Loucy (cell line): ENCODE data around the gene TTC7B.

ENCODE experiments used
- H2AFZ ChIP-seq: fragments of 200-600 bp; sonication (generic); 2 replicates; pipeline ENCODE4 v1.6.0; 2016; ENCODE audit warnings: antibody characterized with exemption, mild to moderate bottlenecking, low read length, moderate library complexity
- H3F3A ChIP-seq: fragments of 200-600 bp; 2 replicates; pipeline ENCODE4 v1.6.0; 2016; ENCODE audit warnings: antibody characterized with exemption, low read depth, mild to moderate bottlenecking
- H3K27me3 ChIP-seq: fragments of 200-600 bp; sonication (generic); 2 replicates; pipeline ENCODE4 v1.6.1; 2014; ENCODE audit warnings: low read length, mild to moderate bottlenecking; ENCODE audit not compliant: insufficient read depth, poor library complexity, severe bottlenecking
- H3K36me3 ChIP-seq: fragments of 200-600 bp; sonication (generic); 2 replicates; pipeline ENCODE4 v1.6.1; 2016; ENCODE audit warnings: low read length; ENCODE audit not compliant: insufficient read depth
- H3K4me1 ChIP-seq: fragments of 200-600 bp; sonication (generic); 2 replicates; pipeline ENCODE4 v1.5.1; 2014; ENCODE audit warnings: low read length, mild to moderate bottlenecking; ENCODE audit not compliant: insufficient read depth, poor library complexity, severe bottlenecking
- H3K4me2 ChIP-seq: fragments of 200-600 bp; sonication (generic); 2 replicates; pipeline ENCODE4 v1.6.0; 2014; ENCODE audit warnings: antibody characterized with exemption, low read length, low read depth, mild to moderate bottlenecking; ENCODE audit not compliant: poor library complexity, severe bottlenecking
- H3K4me3 ChIP-seq: fragments of 200-600 bp; sonication (generic); 2 replicates; pipeline ENCODE4 v1.5.1; 2014; ENCODE audit warnings: low read length, mild to moderate bottlenecking, mixed read lengths; ENCODE audit not compliant: poor library complexity, severe bottlenecking
- H3K79me2 ChIP-seq: fragments of 200-600 bp; sonication (generic); 2 replicates; pipeline ENCODE4 v1.6.1; 2014; ENCODE audit warnings: low read length; ENCODE audit not compliant: insufficient read depth
- H3K9ac ChIP-seq: fragments of 200-600 bp; sonication (generic); 2 replicates; pipeline ENCODE4 v1.6.0; 2014; ENCODE audit warnings: mild to moderate bottlenecking, low read depth, low read length, moderate library complexity; ENCODE audit not compliant: poor library complexity, severe bottlenecking
- H3K9me2 ChIP-seq: fragments of 200-600 bp; sonication (generic); replicated peaks from 2 replicates; pipeline ENCODE4 v1.6.1; 2016; ENCODE audit warnings: low read depth, low read length, mixed read lengths
- H3K9me3 ChIP-seq: fragments of 200-600 bp; sonication (generic); 2 replicates; pipeline ENCODE4 v1.6.1; 2014; ENCODE audit warnings: mild to moderate bottlenecking, antibody characterized with exemption, low read length, low read depth; ENCODE audit not compliant: insufficient read depth
- H4K20me1 ChIP-seq: fragments of 200-600 bp; sonication (generic); 2 replicates; pipeline ENCODE4 v1.6.0; 2014; ENCODE audit warnings: antibody characterized with exemption, low read length, mild to moderate bottlenecking; ENCODE audit not compliant: insufficient read depth, poor library complexity, severe bottlenecking
- CTCF ChIP-seq: fragments of 200-600 bp; sonication (generic); conservative IDR thresholded peaks from 2 replicates; pipeline ENCODE4 v1.5.1; 2014; ENCODE audit warnings: mild to moderate bottlenecking, antibody characterized with exemption, low read length
- EZH2phosphoT487 ChIP-seq: fragments of 200-600 bp; IDR thresholded peaks from 2 replicates; pipeline ENCODE4 v1.6.1; 2018; ENCODE audit warnings: antibody characterized with exemption, mild to moderate bottlenecking, moderate library complexity, borderline replicate concordance

Gene TTC7B

GRCh38 chr14:90536092-90536491 lies 280.1 kb downstream of the TTC7B start:
- Histone ChIP-seq H3K4me1 (peaks cover 8% of the 10 kb centered on the region), H3K79me2 (no peaks in the 10 kb centered on the region)

GRCh38 chr14:90535556-90536090 lies 280.6 kb downstream of the TTC7B start:
- H3F3A ChIP-seq = no peaks in the 10 kb centered on the region
- H3K4me3 ChIP-seq = no peak overlapping the region
- TF ChIP-seq CTCF (no peak), EZH2phosphoT487 (no peak)
- H3K9me2 ChIP-seq = no peaks in the 10 kb centered on the region
- H3K4me1 ChIP-seq = peaks cover 8% of the 10 kb centered on the region
- no peaks in the 10 kb centered on the region for H4K20me1 ChIP-seq
- no peaks in the 10 kb centered on the region for H3K9me3 ChIP-seq
- H3K27me3 ChIP-seq = no peaks in the 10 kb centered on the region
- peaks cover 3% of the 10 kb centered on the region; the same call in 1 of the 2 replicates for H3K36me3 ChIP-seq
- H2AFZ ChIP-seq = no peak overlapping the region
- H3K4me2 ChIP-seq = no peak overlapping the region
- H3K79me2 ChIP-seq = no peaks in the 10 kb centered on the region
- no peak overlapping the region for H3K9ac ChIP-seq

More at GRCh38 chr14:90536092-90536491, 280.1 kb downstream of the TTC7B start:
- no peaks in the 10 kb centered on the region for H4K20me1 ChIP-seq
- H3K4me3 ChIP-seq = no peak overlapping the region
- H2AFZ ChIP-seq = no peak overlapping the region
- no peaks in the 10 kb centered on the region for H3F3A ChIP-seq
- H3K4me2 ChIP-seq = no peak overlapping the region
- no peaks in the 10 kb centered on the region for H3K9me3 ChIP-seq
- no peaks in the 10 kb centered on the region for H3K9me2 ChIP-seq
- peaks cover 3% of the 10 kb centered on the region; the same call in 1 of the 2 replicates for H3K36me3 ChIP-seq
- no peak overlapping the region for H3K9ac ChIP-seq
- TF ChIP-seq CTCF = no peak
- no peak for TF ChIP-seq EZH2phosphoT487
- H3K27me3 ChIP-seq = no peaks in the 10 kb centered on the region

- H3K4me2 ChIP-seq = no peak overlapping the region
Observed at GRCh38 chr14:90534838-90535555, 281.2 kb downstream of the TTC7B start.

More at GRCh38 chr14:90534838-90535555, 281.2 kb downstream of the TTC7B start:
- H3K79me2 ChIP-seq = no peaks in the 10 kb centered on the region
- no peak overlapping the region for H3K4me3 ChIP-seq
- no peaks in the 10 kb centered on the region for H4K20me1 ChIP-seq
- H3K9me3 ChIP-seq = no peaks in the 10 kb centered on the region
- peaks cover 3% of the 10 kb centered on the region; the same call in 1 of the 2 replicates for H3K36me3 ChIP-seq
- H2AFZ ChIP-seq = no peak overlapping the region
- TF ChIP-seq CTCF (no peak), EZH2phosphoT487 (no peak)
- no peaks in the 10 kb centered on the region for H3F3A ChIP-seq
- no peaks in the 10 kb centered on the region for H3K27me3 ChIP-seq
- H3K4me1 ChIP-seq = peaks cover 8% of the 10 kb centered on the region
- no peaks in the 10 kb centered on the region for H3K9me2 ChIP-seq
- no peak overlapping the region for H3K9ac ChIP-seq
